GM21737 (cell line): ENCODE results near the gene SLC6A11.

ENCODE experiments used
- ATAC-seq: cut with Tn5 transposase; IDR thresholded peaks from one replicate; pipeline ENCODE4 v1.9.1; 2021; ENCODE audit warnings: mild to moderate bottlenecking, moderate library complexity; ENCODE audit not compliant: unreplicated experiment

SLC6A11 gene

GRCh38 chr3:10816019-10816862, at the start of gene SLC6A11:
SLC6A11 (plus strand) TSS chr3:10816228; CDS start chr3:10816266, 38 bp downstream.
- ATAC-seq: no peak

GRCh38 chr3:10768708-10769394, 47.2 kb upstream of the SLC6A11 start:
- ATAC-seq: no peak

- ATAC-seq: no peak
Observed at GRCh38 chr3:10770547-10770946, 45.5 kb upstream of the SLC6A11 start.

- ATAC-seq: no peak
Observed at GRCh38 chr3:10770981-10771380, 45.0 kb upstream of the SLC6A11 start.

GRCh38 chr3:10771486-10772270, 44.4 kb upstream of the SLC6A11 start:
- no peak for ATAC-seq

- no peak for ATAC-seq
Observed at GRCh38 chr3:10772271-10773161, 43.5 kb upstream of the SLC6A11 start.

GRCh38 chr3:10774129-10774670, 41.8 kb upstream of the SLC6A11 start:
- no peak for ATAC-seq

- ATAC-seq: no peak
Observed at GRCh38 chr3:10774825-10775224, 41.2 kb upstream of the SLC6A11 start.

GRCh38 chr3:10775259-10775658, 40.8 kb upstream of the SLC6A11 start:
- no peak for ATAC-seq

- no peak for ATAC-seq
Observed at GRCh38 chr3:10775828-10776227, 40.2 kb upstream of the SLC6A11 start.

GRCh38 chr3:10777627-10778026, 38.4 kb upstream of the SLC6A11 start:
- no peak for ATAC-seq

- no peak for ATAC-seq
Observed at GRCh38 chr3:10778492-10779292, 37.3 kb upstream of the SLC6A11 start.

- no peak for ATAC-seq
Observed at GRCh38 chr3:10779293-10779805, 36.7 kb upstream of the SLC6A11 start.

GRCh38 chr3:10780243-10780642, 35.8 kb upstream of the SLC6A11 start:
- no peak for ATAC-seq

- no peak for ATAC-seq
Observed at GRCh38 chr3:10780922-10781321, 35.1 kb upstream of the SLC6A11 start.

- ATAC-seq: no peak
Observed at GRCh38 chr3:10781981-10782380, 34.0 kb upstream of the SLC6A11 start.

- no peak for ATAC-seq
Observed at GRCh38 chr3:10783360-10784351, 32.4 kb upstream of the SLC6A11 start.

GRCh38 chr3:10786640-10787039, 29.4 kb upstream of the SLC6A11 start:
- ATAC-seq: no peak
